HCT116 (cell line): ENCODE data around the gene DKK3. TPM values are rescaled to one million over a fixed set of nuclear protein-coding genes. Genes with fewer than 3 reads are reported as not detected.

ENCODE experiments used
- ATAC-seq: fragments of 200-7000 bp; cut with Tn5 transposase; 2 replicates; pipeline ENCODE4 v1.9.1; 2020; ENCODE audit warnings: mild to moderate bottlenecking, moderate library complexity
- BruUV-seq: library from RNA; stranded (reverse); fragments of 400-500 nt; replicated peaks from 2 replicates; lab custom pipeline; 2021; lab: Mats Ljungman, UMichigan
- CTCF ChIA-PET: fragments of 300-600 bp; sonication (Branson Sonifier 250); formaldehyde crosslinking; loops from one replicate; lab custom pipeline; 2021; ENCODE audit warnings: antibody characterized with exemption; lab: Charles Lee
- POLR2A ChIA-PET: fragments of 300-600, 350-600 bp; sonication (Branson Sonifier 250); formaldehyde crosslinking; loops from one replicate; lab custom pipeline; 2021; ENCODE audit warnings: antibody characterized with exemption; lab: Charles Lee
- RAD21 ChIA-PET, 2 experiments: fragments of 300-600 bp; sonication (Branson Sonifier 250); formaldehyde crosslinking; loops; one replicate each; lab custom pipeline; 2023; ENCODE audit warnings: low total read pairs in 2 of 2; ENCODE audit not compliant: uncharacterized antibody in 2 of 2, unreplicated experiment in 2 of 2, low non-redundant PET in 1 of 2; lab: Charles Lee
- DNase-seq: peaks from one replicate; pipeline ENCODE4 v3.0.0-alpha.2; 2010; ENCODE audit warnings: low read depth, low spot score
- H2AFZ ChIP-seq: fragments of 200-600 bp; shearing (Covaris generic), sonication (generic); 2 replicates; pipeline ENCODE4 v1.6.1; 2017; ENCODE audit warnings: low read depth, mixed run types, mixed read lengths, antibody characterized with exemption, low read length; ENCODE audit not compliant: poor library complexity, severe bottlenecking
- H3K27ac ChIP-seq: 2 replicates; pipeline ENCODE4 v1.5.1; 2012; ENCODE audit warnings: low read depth, low read length
- H3K27me3 ChIP-seq: fragments of 200-600 bp; sonication (generic); 2 replicates; pipeline ENCODE4 v1.6.1; 2016; ENCODE audit warnings: mixed run types, low read length, mixed read lengths; ENCODE audit not compliant: insufficient read depth
- H3K36me3 ChIP-seq, 2 experiments: fragments of 200-500 bp in 1 of 2; fragments of 200-600 bp in 1 of 2; sonication (Bioruptor generic) in 1 of 2; sonication (generic) in 1 of 2; 2 replicates each; pipeline versions ENCODE4 v1.5.1 to v1.6.1; 2014 to 2016; ENCODE audit warnings: low read length in 2 of 2, inconsistent platforms in 1 of 2, mixed read lengths in 1 of 2, mixed run types in 1 of 2; ENCODE audit not compliant: insufficient read depth in 2 of 2, control insufficient read depth in 1 of 2
- H3K4me1 ChIP-seq, 2 experiments: fragments of 200-600 bp in 1 of 2; sonication (generic) in 1 of 2; 2 replicates each; pipeline versions ENCODE4 v1.5.1 to v1.6.1; 2012 to 2017; ENCODE audit warnings: low read length in 2 of 2, inconsistent platforms in 1 of 2, mild to moderate bottlenecking in 1 of 2, mixed read lengths in 1 of 2, mixed run types in 1 of 2, moderate library complexity in 1 of 2; ENCODE audit not compliant: insufficient read depth in 2 of 2, control insufficient read depth in 1 of 2
- H3K4me2 ChIP-seq: fragments of 200-600 bp; sonication (generic); 2 replicates; pipeline ENCODE4 v1.6.1; 2017; ENCODE audit warnings: mixed run types, low read length, mixed read lengths
- H3K4me3 ChIP-seq, 2 experiments: fragments of 200-600 bp in 1 of 2; sonication (generic) in 1 of 2; replicated peaks in 1 of 2; 2 replicates each; pipeline ENCODE4 v1.5.1; 2011 to 2016; ENCODE audit warnings: low read length in 2 of 2, control low read depth in 1 of 2, low read depth in 1 of 2, mild to moderate bottlenecking in 1 of 2, mixed read lengths in 1 of 2, mixed run types in 1 of 2
- H3K79me2 ChIP-seq: fragments of 200-600 bp; sonication (generic); 2 replicates; pipeline ENCODE4 v1.6.1; 2017; ENCODE audit warnings: mild to moderate bottlenecking, mixed run types, low read length, moderate library complexity, mixed read lengths; ENCODE audit not compliant: insufficient read depth
- H3K9ac ChIP-seq: fragments of 200-600 bp; sonication (generic); 2 replicates; pipeline ENCODE4 v1.6.1; 2016; ENCODE audit warnings: low read length, mixed read lengths
- H3K9me2 ChIP-seq: fragments of 200-600 bp; sonication (generic), shearing (Covaris generic); 2 replicates; pipeline ENCODE4 v1.6.1; 2017; ENCODE audit warnings: mixed run types, mild to moderate bottlenecking, moderate library complexity; ENCODE audit not compliant: insufficient read depth
- H3K9me3 ChIP-seq, 2 experiments: fragments of 200-500 bp in 1 of 2; fragments of 200-600 bp in 1 of 2; sonication (Bioruptor generic) in 1 of 2; sonication (generic) in 1 of 2; 2 replicates each; pipeline ENCODE4 v1.6.1; 2014 to 2017; ENCODE audit warnings: low read length in 2 of 2, mixed read lengths in 2 of 2, inconsistent platforms in 1 of 2, low read depth in 1 of 2, mild to moderate bottlenecking in 1 of 2, mixed run types in 1 of 2, moderate library complexity in 1 of 2; ENCODE audit not compliant: control insufficient read depth in 1 of 2, insufficient read depth in 1 of 2
- H4K20me1 ChIP-seq: fragments of 200-600 bp; sonication (generic), shearing (Covaris generic); 2 replicates; pipeline ENCODE4 v1.6.1; 2017; ENCODE audit warnings: mixed run types, mild to moderate bottlenecking, moderate library complexity; ENCODE audit not compliant: insufficient read depth
- ATF3 ChIP-seq: IDR thresholded peaks from 2 replicates; pipeline ENCODE4 v1.6.1; 2012
- CBX3 ChIP-seq: IDR thresholded peaks from 2 replicates; pipeline ENCODE4 v1.6.1; 2012; ENCODE audit warnings: low read depth
- CEBPB ChIP-seq: IDR thresholded peaks from 2 replicates; pipeline ENCODE4 v1.6.1; 2012; ENCODE audit warnings: low read depth
- CTCF ChIP-seq, 3 experiments: fragments of 200-600 bp in 1 of 3; sonication (generic) in 1 of 3; IDR thresholded peaks in 2 of 3; conservative IDR thresholded peaks in 1 of 3; 2 replicates each; pipeline ENCODE4 v1.5.1; 2012 to 2017; ENCODE audit warnings: low read depth in 2 of 3, low read length in 2 of 3, antibody characterized with exemption in 1 of 3, borderline replicate concordance in 1 of 3, control low read depth in 1 of 3, mild to moderate bottlenecking in 1 of 3, mixed read lengths in 1 of 3, mixed run types in 1 of 3, moderate library complexity in 1 of 3; ENCODE audit not compliant: insufficient read depth in 1 of 3
- ELF1 ChIP-seq: IDR thresholded peaks from 2 replicates; pipeline ENCODE4 v1.6.1; 2012; ENCODE audit warnings: low read depth, borderline replicate concordance
- EZH2 ChIP-seq: fragments of 200-600 bp; sonication (generic); IDR thresholded peaks from 2 replicates; pipeline ENCODE4 v1.6.1; 2017; ENCODE audit warnings: antibody characterized with exemption, mixed run types
- FOSL1 ChIP-seq: IDR thresholded peaks from 2 replicates; pipeline ENCODE4 v1.6.1; 2012; ENCODE audit warnings: low read depth
- JUND ChIP-seq: IDR thresholded peaks from 2 replicates; pipeline ENCODE4 v1.6.1; 2012
- MAX ChIP-seq: IDR thresholded peaks from 2 replicates; pipeline ENCODE4 v1.6.1; 2012
- POLR2A ChIP-seq: IDR thresholded peaks from 2 replicates; pipeline ENCODE4 v1.7.0; 2011; ENCODE audit warnings: borderline replicate concordance; ENCODE audit not compliant: insufficient read depth, insufficient read length; ENCODE audit errors: extremely low read depth
- RAD21 ChIP-seq: IDR thresholded peaks from 2 replicates; pipeline ENCODE4 v1.6.1; 2012; ENCODE audit warnings: low read depth, mild to moderate bottlenecking
- SP1 ChIP-seq: IDR thresholded peaks from 2 replicates; pipeline ENCODE4 v1.6.1; 2012; ENCODE audit warnings: low read depth
- SRF ChIP-seq: IDR thresholded peaks from 2 replicates; pipeline ENCODE4 v1.6.1; 2012; ENCODE audit warnings: low read depth
- TCF7L2 ChIP-seq: IDR thresholded peaks from 2 replicates; pipeline ENCODE4 v1.7.0; 2011; ENCODE audit warnings: borderline replicate concordance, inconsistent platforms; ENCODE audit not compliant: insufficient read depth, insufficient read length; ENCODE audit errors: extremely low read depth
- YY1 ChIP-seq: IDR thresholded peaks from 2 replicates; pipeline ENCODE4 v1.6.1; 2011; ENCODE audit warnings: low read length, low read depth, moderate library complexity, mild to moderate bottlenecking; ENCODE audit not compliant: insufficient replicate concordance; ENCODE audit errors: extremely low read depth
- ZBTB33 ChIP-seq: IDR thresholded peaks from 2 replicates; pipeline ENCODE4 v1.6.1; 2011; ENCODE audit warnings: mild to moderate bottlenecking, low read length, moderate library complexity; ENCODE audit not compliant: insufficient replicate concordance; ENCODE audit errors: extremely low read depth
- ZNF274 ChIP-seq: fragments of 200-500 bp; sonication (Bioruptor generic); IDR thresholded peaks from 2 replicates; pipeline ENCODE4 v1.6.1; 2014; ENCODE audit warnings: mild to moderate bottlenecking, low read depth, low read length, inconsistent platforms
- intact Hi-C: fragments of 100-400 bp; cut with micrococcal nuclease; formaldehyde crosslinking; loops from 2 replicates; pipeline ENCODE4 v1.10.0; 2022
- total RNA-seq: library from RNA; stranded (reverse); gene quantifications from one replicate; pipeline ENCODE4 v1.2.1, GENCODE V29; 2021; ENCODE audit not compliant: unreplicated experiment

The DKK3 gene
- total RNA-seq, 1 experiment from 2014 or later = 0.49 TPM

- ATAC-seq (no peak), DNase-seq (no peak)
- H4K20me1 ChIP-seq = no peaks in the 10 kb centered on the region
- no peak overlapping the region for H3K4me2 ChIP-seq
- ChIA-PET CTCF (no interaction called here), RAD21 (no interaction called here), POLR2A (no interaction called here)
- no TSS peak for BruUV-seq
- intact Hi-C loops = no loop called here
- no peak overlapping the region for H3K4me3 ChIP-seq
- no peak overlapping the region for H2AFZ ChIP-seq
- no peak overlapping the region for H3K27ac ChIP-seq
- H3K27me3 ChIP-seq = no peaks in the 10 kb centered on the region
- H3K4me1 ChIP-seq = peaks cover 15 to 48% of the 10 kb centered on the region in 2 experiments
- H3K36me3 ChIP-seq = no peaks in the 10 kb centered on the region
- H3K9ac ChIP-seq = no peak overlapping the region
- no peaks in the 10 kb centered on the region for H3K79me2 ChIP-seq
- no peaks in the 10 kb centered on the region for H3K9me3 ChIP-seq
- no peaks in the 10 kb centered on the region for H3K9me2 ChIP-seq
- TF ChIP-seq ZBTB33 = no peak
These were observed 12.8 kb downstream of the DKK3 start for GRCh38 chr11:11995601-11996000.

GRCh38 chr11:11993839-11994238 lies 14.6 kb downstream of the DKK3 start:
- H3K9me2 ChIP-seq = no peaks in the 10 kb centered on the region
- ATAC-seq = peak; percentile 94
- H3K79me2 ChIP-seq = no peaks in the 10 kb centered on the region
- ChIA-PET CTCF (interaction anchor here (1.0 to 1.3 kb wide), 2 partner anchors 11 to 50 kb away, joined by 3 read pairs; no protein-coding TSS in a partner anchor), RAD21 (no interaction called here), POLR2A (no interaction called here)
- peak overlapping the region; percentile 68 for H3K4me2 ChIP-seq
- H2AFZ ChIP-seq = peak overlapping the region; percentile 94
- no peaks in the 10 kb centered on the region for H3K27me3 ChIP-seq
- H3K9ac ChIP-seq = peak overlapping the region; percentile 19
- no TSS peak for BruUV-seq
- no peaks in the 10 kb centered on the region for H3K9me3 ChIP-seq
- H3K36me3 ChIP-seq = no peaks in the 10 kb centered on the region
- intact Hi-C loops = no loop called here
- H3K27ac ChIP-seq = no peak overlapping the region
- peaks cover 15 to 44% of the 10 kb centered on the region in 2 experiments for H3K4me1 ChIP-seq
- H3K4me3 ChIP-seq = peak overlapping the region in 1 of 2 experiments; percentile 31; a peak in 2 of 4 replicates
- DNase-seq = peak; percentile 53
- no peaks in the 10 kb centered on the region for H4K20me1 ChIP-seq
- 0 out of 2 replicates have a peak, but pooled peaks have one; percentile 16 for TF ChIP-seq RAD21
- TF ChIP-seq SRF = no peak
- no peak for TF ChIP-seq EZH2
- TF ChIP-seq FOSL1 = peak; percentile 77
- TF ChIP-seq YY1 = no peak
- peak; percentile 87 for TF ChIP-seq CBX3
- no peak for TF ChIP-seq CTCF (IDR thresholded peaks at IDR 0.05 in 2 of 3, conservative IDR thresholded peaks at IDR 0.05 in 1 of 3; ENCODE audit: borderline replicate concordance in 1 of 3, insufficient read depth in 1 of 3, low read depth in 2 of 3, low read length in 2 of 3)
- peak; percentile 46; the same call in 1 of the 2 replicates for TF ChIP-seq SP1
- TF ChIP-seq POLR2A = no peak
- no peak for TF ChIP-seq CEBPB
- TF ChIP-seq JUND = peak; percentile 82
- TF ChIP-seq ZNF274 = no peak
- TF ChIP-seq MAX = peak; percentile 53; the same call in 1 of the 2 replicates
- TF ChIP-seq ELF1 = no peak
- TF ChIP-seq ATF3 = no peak
- no peak for TF ChIP-seq TCF7L2
